Measurements from ENCODE around the gene MAGI2. TPM values are rescaled to one million over a fixed set of nuclear protein-coding genes. Genes with fewer than 3 reads are reported as not detected.

The MAGI2 gene
- total RNA-seq, 1 experiment from 2014 or later: 0.22 TPM

DNA sequence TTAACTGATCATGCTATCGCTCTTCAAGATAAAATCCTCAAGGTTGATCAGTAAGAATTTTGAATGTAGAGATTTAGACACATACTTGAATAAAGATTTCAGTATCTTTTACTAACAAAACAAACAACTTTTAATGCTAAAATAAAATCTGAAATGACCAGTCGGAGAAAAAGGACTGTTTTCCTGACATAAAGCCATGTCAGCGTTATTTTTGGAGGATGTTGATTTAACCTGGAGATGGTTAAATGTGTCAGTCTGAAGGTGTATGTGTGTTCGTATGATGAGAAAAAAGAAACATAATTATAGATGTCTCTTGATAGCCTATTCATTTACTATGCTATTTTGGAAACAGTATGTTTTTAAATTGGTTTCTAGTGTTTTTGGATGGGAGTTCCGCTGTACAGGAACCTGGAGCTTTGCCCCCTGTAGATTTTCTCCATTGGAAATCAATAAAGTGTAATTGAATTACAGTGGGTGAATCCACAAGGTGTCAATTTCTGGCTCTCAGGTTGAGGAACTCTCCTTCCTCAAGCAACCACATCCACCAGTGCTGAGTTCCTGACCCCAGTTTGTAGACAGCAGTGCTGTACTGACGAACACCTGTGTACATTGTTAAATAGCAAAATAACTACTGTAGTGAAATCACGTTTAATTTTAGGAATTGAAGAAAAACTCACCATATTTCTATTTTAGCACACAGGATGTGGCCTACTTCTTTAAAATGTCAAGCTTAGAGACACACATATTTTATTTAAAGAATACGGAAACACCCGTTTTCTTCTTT is 670.1 kb downstream of the MAGI2 start:
- Histone ChIP-seq H3K79me2 (ENCODE audit: insufficient read depth, low read length) (no peaks in the 10 kb centered on the region), H3K36me3 (ENCODE audit: control insufficient read depth in 1 of 2, insufficient read depth in 2 of 2, low read length in 2 of 2) (no peaks in the 10 kb centered on the region), H3K4me2 (ENCODE audit: low read length) (no peak overlapping the region), H3K9me2 (ENCODE audit: insufficient read depth) (no peaks in the 10 kb centered on the region), H4K20me1 (ENCODE audit: insufficient read depth) (no peaks in the 10 kb centered on the region), H3K9ac (ENCODE audit: low read length) (no peak overlapping the region), H3K9me3 (ENCODE audit: control insufficient read depth in 1 of 2, insufficient read depth in 1 of 2, low read depth in 1 of 2, low read length in 2 of 2) (no peaks in the 10 kb centered on the region), H3K4me3 (replicated peaks in 1 of 2; ENCODE audit: low read depth in 1 of 2, low read length in 2 of 2) (no peak overlapping the region), H3K27ac (ENCODE audit: low read depth, low read length) (no peak overlapping the region), H3K4me1 (ENCODE audit: control insufficient read depth in 1 of 2, insufficient read depth in 2 of 2, low read length in 2 of 2) (no peaks in the 10 kb centered on the region), H3K27me3 (ENCODE audit: insufficient read depth, low read length) (no peaks in the 10 kb centered on the region), H2AFZ (ENCODE audit: low read depth, low read length, poor library complexity, severe bottlenecking) (no peak overlapping the region)
- BruUV-seq (replicated peaks): no TSS peak
- ATAC-seq (no peak), DNase-seq (ENCODE audit: low read depth, low spot score) (no peak)
- ChIA-PET CTCF (interaction anchor here (0.7 kb wide), 1 partner anchor 72 kb away, joined by 3 read pairs; no protein-coding TSS in a partner anchor), POLR2A (no interaction called here), RAD21 (ENCODE audit: low non-redundant PET in 1 of 2, low total read pairs in 2 of 2, uncharacterized antibody in 2 of 2, unreplicated experiment in 2 of 2) (no interaction called here)
- TF ChIP-seq MAX (IDR thresholded peaks at IDR 0.05): no peak
- no peak for TF ChIP-seq TCF7L2 (IDR thresholded peaks at IDR 0.05; ENCODE audit: borderline replicate concordance, extremely low read depth, insufficient read depth, insufficient read length)
- no peak for TF ChIP-seq ELF1 (IDR thresholded peaks at IDR 0.05; ENCODE audit: borderline replicate concordance, low read depth)
- TF ChIP-seq CEBPB (IDR thresholded peaks at IDR 0.05; ENCODE audit: low read depth): no peak
- TF ChIP-seq FOSL1 (IDR thresholded peaks at IDR 0.05; ENCODE audit: low read depth): no peak
- no peak for TF ChIP-seq SRF (IDR thresholded peaks at IDR 0.05; ENCODE audit: low read depth)
- TF ChIP-seq RAD21 (IDR thresholded peaks at IDR 0.05; ENCODE audit: low read depth): no peak
- TF ChIP-seq EGR1 (IDR thresholded peaks at IDR 0.05; ENCODE audit: low read depth): no peak
- no peak for TF ChIP-seq EZH2 (IDR thresholded peaks at IDR 0.05)
- intact Hi-C loops (cut with micrococcal nuclease): no loop called here

- H3K9me2 ChIP-seq (ENCODE audit: insufficient read depth): no peaks in the 10 kb centered on the region
- RAD21 ChIA-PET (ENCODE audit: low non-redundant PET in 1 of 2, low total read pairs in 2 of 2, uncharacterized antibody in 2 of 2, unreplicated experiment in 2 of 2): no interaction called here
- no peak overlapping the region for H3K4me3 ChIP-seq (replicated peaks in 1 of 2; ENCODE audit: low read depth in 1 of 2, low read length in 2 of 2)
- H3K9me3 ChIP-seq (ENCODE audit: control insufficient read depth in 1 of 2, insufficient read depth in 1 of 2, low read depth in 1 of 2, low read length in 2 of 2): no peaks in the 10 kb centered on the region
- no peak for DNase-seq (ENCODE audit: low read depth, low spot score)
- no peak overlapping the region for H3K27ac ChIP-seq (ENCODE audit: low read depth, low read length)
- H2AFZ ChIP-seq (ENCODE audit: low read depth, low read length, poor library complexity, severe bottlenecking): no peak overlapping the region
- no peak for ATAC-seq
- BruUV-seq (replicated peaks): no TSS peak
- no peak overlapping the region for H3K9ac ChIP-seq (ENCODE audit: low read length)
- intact Hi-C loops (cut with micrococcal nuclease): no loop called here
- no peaks in the 10 kb centered on the region for H3K79me2 ChIP-seq (ENCODE audit: insufficient read depth, low read length)
- H3K4me2 ChIP-seq (ENCODE audit: low read length): no peak overlapping the region
- no peaks in the 10 kb centered on the region for H3K4me1 ChIP-seq (ENCODE audit: control insufficient read depth in 1 of 2, insufficient read depth in 2 of 2, low read length in 2 of 2)
- H3K36me3 ChIP-seq (ENCODE audit: control insufficient read depth in 1 of 2, insufficient read depth in 2 of 2, low read length in 2 of 2): no peaks in the 10 kb centered on the region
- no peaks in the 10 kb centered on the region; the same call in 1 of the 2 replicates for H3K27me3 ChIP-seq (ENCODE audit: insufficient read depth, low read length)
- CTCF ChIA-PET: no interaction called here
- POLR2A ChIA-PET: no interaction called here
- no peaks in the 10 kb centered on the region for H4K20me1 ChIP-seq (ENCODE audit: insufficient read depth)
- no peak for TF ChIP-seq POLR2AphosphoS5 (IDR thresholded peaks at IDR 0.05; ENCODE audit: low read depth, low read length)
- no peak for TF ChIP-seq CEBPB (IDR thresholded peaks at IDR 0.05; ENCODE audit: low read depth)
- no peak for TF ChIP-seq EGR1 (IDR thresholded peaks at IDR 0.05; ENCODE audit: low read depth)
- no peak for TF ChIP-seq JUND (IDR thresholded peaks at IDR 0.05)
- no peak for TF ChIP-seq REST (IDR thresholded peaks at IDR 0.05; ENCODE audit: low read depth)
- TF ChIP-seq SRF (IDR thresholded peaks at IDR 0.05; ENCODE audit: low read depth): no peak
- no peak for TF ChIP-seq YY1 (IDR thresholded peaks at IDR 0.05; ENCODE audit: extremely low read depth, insufficient replicate concordance, low read depth, low read length)
- no peak for TF ChIP-seq MAX (IDR thresholded peaks at IDR 0.05)
- TF ChIP-seq ZBTB33 (IDR thresholded peaks at IDR 0.05; ENCODE audit: extremely low read depth, insufficient replicate concordance, low read length): no peak
Measured at GRCh38 chr7:78780560-78780959, 672.9 kb downstream of the MAGI2 start.
